Thymus (tissue), 11 donors: ENCODE data around the gene MRGPRE. TPM values are rescaled to one million over a fixed set of nuclear protein-coding genes. Genes with fewer than 3 reads are reported as not detected.

ENCODE experiments used
- DNase-seq, 9 donors: peaks; one replicate each; pipeline ENCODE4 v3.0.0-alpha.2; 2013; ENCODE audit warnings: low spot score in 9 of 9, low read depth in 6 of 9, missing footprints in 1 of 9
- H3K27ac ChIP-seq, 2 donors: one replicate each; pipeline ENCODE4 v1.5.1; 2013; ENCODE audit warnings: control low read depth in 1 of 2, low read depth in 1 of 2, low read length in 1 of 2, mild to moderate bottlenecking in 1 of 2, moderate library complexity in 1 of 2
- H3K27me3 ChIP-seq, 2 donors: one replicate each; pipeline ENCODE4 v1.5.1; 2013; ENCODE audit warnings: low read length in 1 of 2; ENCODE audit not compliant: control insufficient read depth in 2 of 2, insufficient read depth in 1 of 2
- H3K36me3 ChIP-seq, 2 donors: one replicate each; pipeline ENCODE4 v1.5.1; 2013; ENCODE audit warnings: low read length in 1 of 2, mild to moderate bottlenecking in 1 of 2, moderate library complexity in 1 of 2; ENCODE audit not compliant: control insufficient read depth in 2 of 2, insufficient read depth in 2 of 2
- H3K4me1 ChIP-seq, 2 donors: one replicate each; pipeline ENCODE4 v1.5.1; 2013; ENCODE audit warnings: low read length in 2 of 2; ENCODE audit not compliant: control insufficient read depth in 2 of 2, insufficient read depth in 2 of 2
- H3K4me3 ChIP-seq, 2 donors: one replicate each; pipeline ENCODE4 v1.5.1; 2013; ENCODE audit warnings: low read length in 2 of 2, control low read depth in 1 of 2, mild to moderate bottlenecking in 1 of 2
- H3K9me3 ChIP-seq, 2 donors: one replicate each; pipeline ENCODE4 v1.5.1; 2013; ENCODE audit warnings: low read length in 1 of 2, mild to moderate bottlenecking in 1 of 2; ENCODE audit not compliant: control insufficient read depth in 2 of 2, insufficient read depth in 1 of 2
- WGBS: extraction: QIAGEN DNeasy Blood & Tissue Kit; methylation state at CpG from one replicate; pipeline ENCODE4 v1.1.7; 2013; 5-methylcytosine and 5-hydroxymethylcytosine counted together
- polyA plus RNA-seq: library from polyadenylated mRNA; stranded (reverse); fragments of 200-250 nt; gene quantifications from one replicate; pipeline ENCODE4 v1.2.3, GENCODE V29; 2013
- total RNA-seq: library from RNA; stranded (reverse); fragments of 120-200 nt; gene quantifications from one replicate; pipeline ENCODE4 v1.2.4, GENCODE V29; 2013
- donor health status: healthy.

Gene MRGPRE
- total and polyA plus RNA-seq, 2 donors: 0.02 TPM; not detected in 1

- H3K36me3 ChIP-seq: no peaks in the 10 kb centered on the region
- H3K9me3 ChIP-seq: no peaks in the 10 kb centered on the region
- WGBS: 97% methylated on average over 49 of the region's 49 CpGs
- no peak overlapping the region for H3K27ac ChIP-seq
- H3K4me3 ChIP-seq: no peak overlapping the region
- DNase-seq: no peak
- H3K4me1 ChIP-seq: peaks cover 4 to 20% of the 10 kb centered on the region in 2 donors
- H3K27me3 ChIP-seq: peaks cover 3 to 57% of the 10 kb centered on the region in 2 donors
Measured at GRCh38 chr11:3217818-3218482, 14.3 kb downstream of the MRGPRE start.

GRCh38 chr11:3216027-3216525, 16.1 kb downstream of the MRGPRE start:
- Histone ChIP-seq H3K27ac (no peak overlapping the region), H3K4me1 (peaks cover 4 to 13% of the 10 kb centered on the region in 2 donors), H3K27me3 (peaks cover 3 to 43% of the 10 kb centered on the region in 2 donors), H3K9me3 (peaks cover 0 to 4% of the 10 kb centered on the region in 2 donors), H3K36me3 (no peaks in the 10 kb centered on the region), H3K4me3 (no peak overlapping the region)
- no peak for DNase-seq
- 87% methylated on average over 11 of the region's 11 CpGs for WGBS

- no peaks in the 10 kb centered on the region for H3K36me3 ChIP-seq
- no peak overlapping the region for H3K27ac ChIP-seq
- no peak overlapping the region for H3K4me3 ChIP-seq
- peaks cover 0 to 4% of the 10 kb centered on the region in 2 donors for H3K9me3 ChIP-seq
- WGBS: 87% methylated on average over 17 of the region's 17 CpGs
- peaks cover 3 to 39% of the 10 kb centered on the region in 2 donors for H3K27me3 ChIP-seq
- H3K4me1 ChIP-seq: peaks cover 4 to 13% of the 10 kb centered on the region in 2 donors
- no peak for DNase-seq
Measured at GRCh38 chr11:3215346-3216026, 16.7 kb downstream of the MRGPRE start.

- WGBS: 95% methylated on average over 4 of the region's 4 CpGs
Measured at GRCh38 chr11:3214420-3214699, 17.9 kb downstream of the MRGPRE start.

GRCh38 chr11:3213659-3214419, 18.4 kb downstream of the MRGPRE start:
- Histone ChIP-seq H3K36me3 (no peaks in the 10 kb centered on the region), H3K4me1 (peaks cover 6 to 17% of the 10 kb centered on the region in 2 donors), H3K4me3 (no peak overlapping the region), H3K9me3 (peaks cover 0 to 4% of the 10 kb centered on the region in 2 donors), H3K27me3 (peaks cover under 1 to 23% of the 10 kb centered on the region in 2 donors), H3K27ac (no peak overlapping the region)
- 79% methylated on average over 24 of the region's 24 CpGs for WGBS
- DNase-seq: no peak

More at GRCh38 chr11:3214420-3214699, 17.9 kb downstream of the MRGPRE start:
- Histone ChIP-seq H3K4me3 (no peak overlapping the region), H3K4me1 (peaks cover 4 to 13% of the 10 kb centered on the region in 2 donors), H3K27ac (no peak overlapping the region), H3K27me3 (peaks cover 3 to 28% of the 10 kb centered on the region in 2 donors), H3K36me3 (no peaks in the 10 kb centered on the region), H3K9me3 (peaks cover 0 to 4% of the 10 kb centered on the region in 2 donors)
- no peak for DNase-seq

- DNase-seq: no peak
- peaks cover 9 to 14% of the 10 kb centered on the region in 2 donors for H3K4me1 ChIP-seq
- H3K36me3 ChIP-seq: no peaks in the 10 kb centered on the region
- 97% methylated on average over 6 of the region's 6 CpGs for WGBS
- no peak overlapping the region for H3K4me3 ChIP-seq
- no peak overlapping the region for H3K27ac ChIP-seq
- H3K9me3 ChIP-seq: peaks cover 0 to 20% of the 10 kb centered on the region in 2 donors
- peaks cover 0 to 22% of the 10 kb centered on the region in 2 donors for H3K27me3 ChIP-seq
Measured at GRCh38 chr11:3208272-3208671, 23.9 kb downstream of the MRGPRE start.

GRCh38 chr11:3207526-3208189, 24.6 kb downstream of the MRGPRE start:
- Histone ChIP-seq H3K4me3 (no peak overlapping the region), H3K9me3 (peaks cover 0 to 20% of the 10 kb centered on the region in 2 donors), H3K36me3 (no peaks in the 10 kb centered on the region), H3K27me3 (peaks cover 0 to 27% of the 10 kb centered on the region in 2 donors), H3K27ac (no peak overlapping the region), H3K4me1 (peaks cover 14 to 20% of the 10 kb centered on the region in 2 donors)
- WGBS: 96% methylated on average over 8 of the region's 8 CpGs
- DNase-seq: no peak

GRCh38 chr11:3206922-3207204, 25.4 kb downstream of the MRGPRE start:
- no peak for DNase-seq
- no peak overlapping the region for H3K27ac ChIP-seq
- peaks cover 0 to 20% of the 10 kb centered on the region in 2 donors for H3K9me3 ChIP-seq
- H3K4me1 ChIP-seq: peaks cover 18 to 28% of the 10 kb centered on the region in 2 donors
- no peaks in the 10 kb centered on the region for H3K36me3 ChIP-seq
- peaks cover 0 to 34% of the 10 kb centered on the region in 2 donors for H3K27me3 ChIP-seq
- 100% methylated on average over 1 of the region's 1 CpG for whole genome bisulfite sequencing
- H3K4me3 ChIP-seq: no peak overlapping the region
